Left ventricle myocardium inferior (tissue), 1 donor: ENCODE results near the gene ELAPOR2. TPM values are rescaled to one million over a fixed set of nuclear protein-coding genes. Genes with fewer than 3 reads are reported as not detected.

Experiments used
- DNase-seq: peaks from one replicate; pipeline ENCODE4 v3.0.0-alpha.2; 2020
- H3K27ac ChIP-seq: fragments of 200-600 bp; replicated peaks from 2 replicates; pipeline ENCODE4 v1.8.0; 2021
- H3K27me3 ChIP-seq: fragments of 200-600 bp; 2 replicates; pipeline ENCODE4 v1.8.0; 2021; ENCODE audit warnings: low read depth
- H3K36me3 ChIP-seq: fragments of 200-600 bp; 2 replicates; pipeline ENCODE4 v1.8.0; 2021
- H3K4me1 ChIP-seq: fragments of 200-600 bp; 2 replicates; pipeline ENCODE4 v1.8.0; 2021
- H3K4me3 ChIP-seq: fragments of 200-600 bp; 2 replicates; pipeline ENCODE4 v1.8.0; 2021; ENCODE audit warnings: mild to moderate bottlenecking, moderate library complexity
- H3K9me3 ChIP-seq: fragments of 200-600 bp; replicated peaks from 2 replicates; pipeline ENCODE4 v1.8.0; 2021
- CTCF ChIP-seq: fragments of 200-600 bp; IDR thresholded peaks from 2 replicates; pipeline ENCODE4 v1.8.0; 2021; ENCODE audit warnings: antibody characterized with exemption, mild to moderate bottlenecking, borderline replicate concordance
- intact Hi-C: fragments of 100-400 bp; cut with micrococcal nuclease; formaldehyde crosslinking; loops from one replicate; pipeline ENCODE4 v1.11.0; 2022
- total RNA-seq: library from RNA; stranded (reverse); fragmentation: NEBNext Ultra II Directional; extraction: Animal tissue kit (Norgen Biotek cat#: 25700); gene quantifications from one replicate; pipeline ENCODE4 v1.2.1, GENCODE V29; 2021
- donor health status: DM: no; HTN: yes; CAD: no; lungs with severe emphysema.

ELAPOR2 gene
- total RNA-seq, 1 donor from 2014 or later, result 3.9 TPM

GRCh38 chr7:87082675-87083074 lies 23.2 kb upstream of the ELAPOR2 start:
- H3K36me3 ChIP-seq, result no peaks in the 10 kb centered on the region
- no peak for TF ChIP-seq CTCF
- H3K27ac ChIP-seq, result no peak overlapping the region
- intact Hi-C loops, result no loop called here
- no peaks in the 10 kb centered on the region for H3K4me1 ChIP-seq
- no peak overlapping the region for H3K4me3 ChIP-seq
- no peaks in the 10 kb centered on the region for H3K27me3 ChIP-seq
- no peak for DNase-seq
- no peaks in the 10 kb centered on the region for H3K9me3 ChIP-seq

- H3K4me1 ChIP-seq, result no peaks in the 10 kb centered on the region
- H3K27ac ChIP-seq, result no peak overlapping the region
- intact Hi-C loops, result no loop called here
- no peak for TF ChIP-seq CTCF
- no peak for DNase-seq
- H3K36me3 ChIP-seq, result no peaks in the 10 kb centered on the region
- H3K9me3 ChIP-seq, result no peaks in the 10 kb centered on the region
- H3K27me3 ChIP-seq, result no peaks in the 10 kb centered on the region
- H3K4me3 ChIP-seq, result no peak overlapping the region
These were observed 16.4 kb upstream of the ELAPOR2 start for GRCh38 chr7:87075671-87076404.

GRCh38 chr7:87067788-87068187 lies 8.3 kb upstream of the ELAPOR2 start:
- Histone ChIP-seq H3K4me1 (no peaks in the 10 kb centered on the region), H3K9me3 (no peaks in the 10 kb centered on the region), H3K36me3 (no peaks in the 10 kb centered on the region), H3K27me3 (no peaks in the 10 kb centered on the region), H3K4me3 (no peak overlapping the region), H3K27ac (no peak overlapping the region)
- intact Hi-C loops, result no loop called here
- DNase-seq, result no peak
- TF ChIP-seq CTCF, result no peak

- peak overlapping the region; percentile 75 for H3K4me3 ChIP-seq
- DNase-seq, result no peak
- no peaks in the 10 kb centered on the region for H3K36me3 ChIP-seq
- TF ChIP-seq CTCF, result no peak
- intact Hi-C loops, result no loop called here
- H3K9me3 ChIP-seq, result no peaks in the 10 kb centered on the region
- peak overlapping the region; percentile 59 for H3K27ac ChIP-seq
- peaks cover 37% of the 10 kb centered on the region for H3K4me1 ChIP-seq
- no peaks in the 10 kb centered on the region for H3K27me3 ChIP-seq
These were observed 759 bp upstream of the ELAPOR2 start for GRCh38 chr7:87060288-87060537.

- no peaks in the 10 kb centered on the region for H3K36me3 ChIP-seq
- peak overlapping the region; percentile 75 for H3K4me3 ChIP-seq
- H3K4me1 ChIP-seq, result peaks cover 37% of the 10 kb centered on the region
- no peaks in the 10 kb centered on the region for H3K27me3 ChIP-seq
- no peak for DNase-seq
- no peak for TF ChIP-seq CTCF
- intact Hi-C loops, result no loop called here
- H3K9me3 ChIP-seq, result no peaks in the 10 kb centered on the region
- H3K27ac ChIP-seq, result peak overlapping the region; percentile 59
These were observed 520 bp downstream of the ELAPOR2 start for GRCh38 chr7:87058744-87059524.
